ENCODE results near the gene CCM2L. TPM values are rescaled to one million over a fixed set of nuclear protein-coding genes. Genes with fewer than 3 reads are reported as not detected.

CCM2L gene
- polyA plus RNA-seq, 1 of the 3 experiments (the other 2 are of a cell fraction) = not detected

DNA sequence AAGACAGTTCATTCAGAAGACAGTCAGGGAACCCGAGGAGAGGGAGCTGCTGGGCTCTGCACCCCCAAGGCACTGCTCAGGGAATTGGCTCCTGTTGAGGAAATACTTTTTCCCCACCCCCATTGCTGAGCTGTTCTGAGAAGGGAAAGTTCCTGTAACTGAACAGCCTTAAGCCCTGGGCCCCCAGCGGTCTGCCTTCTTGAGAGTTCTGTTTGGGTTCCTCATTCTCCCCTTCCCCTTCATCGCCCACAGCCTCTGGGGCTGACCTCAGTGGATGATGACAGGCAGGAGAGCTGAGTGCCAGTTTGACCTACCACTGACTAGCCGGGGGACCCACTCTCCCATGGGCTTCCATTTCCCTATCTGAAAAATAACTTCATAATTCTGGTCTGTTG, 52.5 kb downstream of the CCM2L start (continued):
- TF ChIP-seq MXI1 (IDR thresholded peaks at IDR 0.05; ENCODE audit: low read depth, low read length) = no peak

DNA sequence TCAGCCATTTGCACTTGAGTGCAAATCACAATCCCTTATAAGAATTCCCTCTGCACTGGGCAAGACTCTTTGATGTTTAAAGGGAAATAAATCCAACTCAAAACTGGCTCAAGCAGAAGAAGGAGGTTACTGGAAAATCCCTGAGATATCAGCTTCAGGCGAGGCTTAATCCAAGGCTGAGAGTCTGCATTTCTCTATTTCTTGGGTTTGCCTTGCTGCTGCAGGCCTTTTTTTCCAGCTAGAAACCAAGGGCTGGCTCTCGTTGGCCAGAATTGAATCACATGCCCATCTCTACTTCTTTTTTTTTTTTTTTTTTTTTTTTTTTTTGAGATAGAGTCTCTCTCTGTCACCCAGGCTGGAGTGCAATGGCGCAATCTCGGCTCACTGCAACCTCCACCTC, 53.5 kb downstream of the CCM2L start:
- H3K36me3 ChIP-seq (replicated peaks in 1 of 2; ENCODE audit: control insufficient read depth in 1 of 2, insufficient read depth in 2 of 2, low read length in 1 of 2) = no peaks in the 10 kb centered on the region
- WGBS (ENCODE audit: low lambda C conversion rate) = 72% methylated on average over 4 of the region's 4 CpGs
- no peak overlapping the region for H3K4me3 ChIP-seq (ENCODE audit: low read depth in 2 of 2, low read length in 1 of 2)
- DNase-seq = no peak
- no peak overlapping the region for H2AFZ ChIP-seq (ENCODE audit: low read depth)
- ChIA-PET POLR2A (no interaction called here), CTCF (interaction anchor here (1.1 to 2.0 kb wide), 2 partner anchors 28 to 33 kb away, joined by 5 to 7 read pairs; no protein-coding TSS in a partner anchor)
- no peak overlapping the region for H3K27ac ChIP-seq (ENCODE audit: low read depth in 2 of 2, low read length in 1 of 2)
- peaks cover 4% of the 10 kb centered on the region for H3F3A ChIP-seq (replicated peaks; ENCODE audit: insufficient read depth)
- TF ChIP-seq, protein P1, sequence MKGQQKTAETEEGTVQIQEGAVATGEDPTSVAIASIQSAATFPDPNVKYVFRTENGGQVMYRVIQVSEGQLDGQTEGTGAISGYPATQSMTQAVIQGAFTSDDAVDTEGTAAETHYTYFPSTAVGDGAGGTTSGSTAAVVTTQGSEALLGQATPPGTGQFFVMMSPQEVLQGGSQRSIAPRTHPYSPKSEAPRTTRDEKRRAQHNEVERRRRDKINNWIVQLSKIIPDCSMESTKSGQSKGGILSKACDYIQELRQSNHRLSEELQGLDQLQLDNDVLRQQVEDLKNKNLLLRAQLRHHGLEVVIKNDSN (IDR thresholded peaks at IDR 0.05; ENCODE audit: borderline replicate concordance, low read depth) = no peak
- TF ChIP-seq MEF2A (IDR thresholded peaks at IDR 0.05; ENCODE audit: borderline replicate concordance, low read depth) (no peak), TAF1 (IDR thresholded peaks at IDR 0.05; ENCODE audit: borderline replicate concordance, low read depth, low read length) (no peak), SMC3 (IDR thresholded peaks at IDR 0.05; ENCODE audit: low read depth, low read length) (no peak), ELF1 (IDR thresholded peaks at IDR 0.05) (no peak), POLR2AphosphoS5 (IDR thresholded peaks at IDR 0.05; ENCODE audit: low read depth, low read length) (no peak), FOXJ3 (CRISPR knock-in tag; IDR thresholded peaks at IDR 0.05) (no peak), SIN3A (IDR thresholded peaks at IDR 0.05; ENCODE audit: borderline replicate concordance, low read depth, low read length) (no peak), RXRA (IDR thresholded peaks at IDR 0.05; ENCODE audit: borderline replicate concordance, low read depth) (no peak), EZH2phosphoT487 (IDR thresholded peaks at IDR 0.05; ENCODE audit: borderline replicate concordance, low read depth) (no peak), MXI1 (IDR thresholded peaks at IDR 0.05; ENCODE audit: low read depth, low read length) (no peak)
- TF ChIP-seq, protein P2, sequence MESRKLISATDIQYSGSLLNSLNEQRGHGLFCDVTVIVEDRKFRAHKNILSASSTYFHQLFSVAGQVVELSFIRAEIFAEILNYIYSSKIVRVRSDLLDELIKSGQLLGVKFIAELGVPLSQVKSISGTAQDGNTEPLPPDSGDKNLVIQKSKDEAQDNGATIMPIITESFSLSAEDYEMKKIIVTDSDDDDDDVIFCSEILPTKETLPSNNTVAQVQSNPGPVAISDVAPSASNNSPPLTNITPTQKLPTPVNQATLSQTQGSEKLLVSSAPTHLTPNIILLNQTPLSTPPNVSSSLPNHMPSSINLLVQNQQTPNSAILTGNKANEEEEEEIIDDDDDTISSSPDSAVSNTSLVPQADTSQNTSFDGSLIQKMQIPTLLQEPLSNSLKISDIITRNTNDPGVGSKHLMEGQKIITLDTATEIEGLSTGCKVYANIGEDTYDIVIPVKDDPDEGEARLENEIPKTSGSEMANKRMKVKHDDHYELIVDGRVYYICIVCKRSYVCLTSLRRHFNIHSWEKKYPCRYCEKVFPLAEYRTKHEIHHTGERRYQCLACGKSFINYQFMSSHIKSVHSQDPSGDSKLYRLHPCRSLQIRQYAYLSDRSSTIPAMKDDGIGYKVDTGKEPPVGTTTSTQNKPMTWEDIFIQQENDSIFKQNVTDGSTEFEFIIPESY (IDR thresholded peaks at IDR 0.05; ENCODE audit: borderline replicate concordance, low read depth) = no peak
- TF ChIP-seq, protein P3, sequence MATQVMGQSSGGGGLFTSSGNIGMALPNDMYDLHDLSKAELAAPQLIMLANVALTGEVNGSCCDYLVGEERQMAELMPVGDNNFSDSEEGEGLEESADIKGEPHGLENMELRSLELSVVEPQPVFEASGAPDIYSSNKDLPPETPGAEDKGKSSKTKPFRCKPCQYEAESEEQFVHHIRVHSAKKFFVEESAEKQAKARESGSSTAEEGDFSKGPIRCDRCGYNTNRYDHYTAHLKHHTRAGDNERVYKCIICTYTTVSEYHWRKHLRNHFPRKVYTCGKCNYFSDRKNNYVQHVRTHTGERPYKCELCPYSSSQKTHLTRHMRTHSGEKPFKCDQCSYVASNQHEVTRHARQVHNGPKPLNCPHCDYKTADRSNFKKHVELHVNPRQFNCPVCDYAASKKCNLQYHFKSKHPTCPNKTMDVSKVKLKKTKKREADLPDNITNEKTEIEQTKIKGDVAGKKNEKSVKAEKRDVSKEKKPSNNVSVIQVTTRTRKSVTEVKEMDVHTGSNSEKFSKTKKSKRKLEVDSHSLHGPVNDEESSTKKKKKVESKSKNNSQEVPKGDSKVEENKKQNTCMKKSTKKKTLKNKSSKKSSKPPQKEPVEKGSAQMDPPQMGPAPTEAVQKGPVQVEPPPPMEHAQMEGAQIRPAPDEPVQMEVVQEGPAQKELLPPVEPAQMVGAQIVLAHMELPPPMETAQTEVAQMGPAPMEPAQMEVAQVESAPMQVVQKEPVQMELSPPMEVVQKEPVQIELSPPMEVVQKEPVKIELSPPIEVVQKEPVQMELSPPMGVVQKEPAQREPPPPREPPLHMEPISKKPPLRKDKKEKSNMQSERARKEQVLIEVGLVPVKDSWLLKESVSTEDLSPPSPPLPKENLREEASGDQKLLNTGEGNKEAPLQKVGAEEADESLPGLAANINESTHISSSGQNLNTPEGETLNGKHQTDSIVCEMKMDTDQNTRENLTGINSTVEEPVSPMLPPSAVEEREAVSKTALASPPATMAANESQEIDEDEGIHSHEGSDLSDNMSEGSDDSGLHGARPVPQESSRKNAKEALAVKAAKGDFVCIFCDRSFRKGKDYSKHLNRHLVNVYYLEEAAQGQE (IDR thresholded peaks at IDR 0.05; ENCODE audit: low read depth, low read length) = no peak
- TF ChIP-seq, protein P4, sequence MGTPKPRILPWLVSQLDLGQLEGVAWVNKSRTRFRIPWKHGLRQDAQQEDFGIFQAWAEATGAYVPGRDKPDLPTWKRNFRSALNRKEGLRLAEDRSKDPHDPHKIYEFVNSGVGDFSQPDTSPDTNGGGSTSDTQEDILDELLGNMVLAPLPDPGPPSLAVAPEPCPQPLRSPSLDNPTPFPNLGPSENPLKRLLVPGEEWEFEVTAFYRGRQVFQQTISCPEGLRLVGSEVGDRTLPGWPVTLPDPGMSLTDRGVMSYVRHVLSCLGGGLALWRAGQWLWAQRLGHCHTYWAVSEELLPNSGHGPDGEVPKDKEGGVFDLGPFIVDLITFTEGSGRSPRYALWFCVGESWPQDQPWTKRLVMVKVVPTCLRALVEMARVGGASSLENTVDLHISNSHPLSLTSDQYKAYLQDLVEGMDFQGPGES (IDR thresholded peaks at IDR 0.05; ENCODE audit: low read depth, low read length) = no peak
- no peaks in the 10 kb centered on the region for H3K9me3 ChIP-seq
- H3K79me2 ChIP-seq (ENCODE audit: insufficient read depth) = no peaks in the 10 kb centered on the region
- H3K9ac ChIP-seq = no peak overlapping the region
- no peak overlapping the region for H3K4me2 ChIP-seq
- H3K27me3 ChIP-seq (ENCODE audit: insufficient read depth) = peaks cover 43% of the 10 kb centered on the region
- H4K20me1 ChIP-seq (ENCODE audit: insufficient read depth) = no peaks in the 10 kb centered on the region
- H3K4me1 ChIP-seq (ENCODE audit: control insufficient read depth in 1 of 2, insufficient read depth in 2 of 2, low read depth in 1 of 2, low read length in 1 of 2) = no peaks in the 10 kb centered on the region; a peak in 1 of 4 replicates
- H3K9me2 ChIP-seq = no peaks in the 10 kb centered on the region

Measured in SK-N-SH (cell line).